Measurements from ENCODE around the gene PIK3R1. TPM values are rescaled to one million over a fixed set of nuclear protein-coding genes. Genes with fewer than 3 reads are reported as not detected.

The PIK3R1 gene
- total and polyA plus RNA-seq, 2 experiments from 2014 or later: 5.9 to 9.8 TPM

DNA sequence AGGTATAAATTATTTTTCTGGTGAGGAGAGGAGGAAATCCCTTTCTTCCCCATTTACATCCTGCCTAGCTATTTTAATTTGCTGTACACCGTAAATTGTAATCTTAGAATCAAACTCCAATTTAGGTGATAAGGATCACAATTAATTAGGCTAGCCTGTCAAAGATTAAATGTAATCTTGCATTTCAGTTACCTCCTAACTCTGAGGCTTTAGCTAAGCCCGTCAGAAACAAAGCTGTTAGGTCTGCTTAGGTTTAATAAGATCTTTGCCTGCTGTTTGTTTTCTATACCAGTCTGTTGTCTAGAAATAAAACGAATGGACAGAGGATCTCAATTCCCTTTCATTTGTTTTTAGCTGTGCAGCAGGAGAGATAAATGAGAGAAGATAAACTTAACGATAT is 51.5 kb downstream of the PIK3R1 start (continued):
- TF ChIP-seq, protein P1, sequence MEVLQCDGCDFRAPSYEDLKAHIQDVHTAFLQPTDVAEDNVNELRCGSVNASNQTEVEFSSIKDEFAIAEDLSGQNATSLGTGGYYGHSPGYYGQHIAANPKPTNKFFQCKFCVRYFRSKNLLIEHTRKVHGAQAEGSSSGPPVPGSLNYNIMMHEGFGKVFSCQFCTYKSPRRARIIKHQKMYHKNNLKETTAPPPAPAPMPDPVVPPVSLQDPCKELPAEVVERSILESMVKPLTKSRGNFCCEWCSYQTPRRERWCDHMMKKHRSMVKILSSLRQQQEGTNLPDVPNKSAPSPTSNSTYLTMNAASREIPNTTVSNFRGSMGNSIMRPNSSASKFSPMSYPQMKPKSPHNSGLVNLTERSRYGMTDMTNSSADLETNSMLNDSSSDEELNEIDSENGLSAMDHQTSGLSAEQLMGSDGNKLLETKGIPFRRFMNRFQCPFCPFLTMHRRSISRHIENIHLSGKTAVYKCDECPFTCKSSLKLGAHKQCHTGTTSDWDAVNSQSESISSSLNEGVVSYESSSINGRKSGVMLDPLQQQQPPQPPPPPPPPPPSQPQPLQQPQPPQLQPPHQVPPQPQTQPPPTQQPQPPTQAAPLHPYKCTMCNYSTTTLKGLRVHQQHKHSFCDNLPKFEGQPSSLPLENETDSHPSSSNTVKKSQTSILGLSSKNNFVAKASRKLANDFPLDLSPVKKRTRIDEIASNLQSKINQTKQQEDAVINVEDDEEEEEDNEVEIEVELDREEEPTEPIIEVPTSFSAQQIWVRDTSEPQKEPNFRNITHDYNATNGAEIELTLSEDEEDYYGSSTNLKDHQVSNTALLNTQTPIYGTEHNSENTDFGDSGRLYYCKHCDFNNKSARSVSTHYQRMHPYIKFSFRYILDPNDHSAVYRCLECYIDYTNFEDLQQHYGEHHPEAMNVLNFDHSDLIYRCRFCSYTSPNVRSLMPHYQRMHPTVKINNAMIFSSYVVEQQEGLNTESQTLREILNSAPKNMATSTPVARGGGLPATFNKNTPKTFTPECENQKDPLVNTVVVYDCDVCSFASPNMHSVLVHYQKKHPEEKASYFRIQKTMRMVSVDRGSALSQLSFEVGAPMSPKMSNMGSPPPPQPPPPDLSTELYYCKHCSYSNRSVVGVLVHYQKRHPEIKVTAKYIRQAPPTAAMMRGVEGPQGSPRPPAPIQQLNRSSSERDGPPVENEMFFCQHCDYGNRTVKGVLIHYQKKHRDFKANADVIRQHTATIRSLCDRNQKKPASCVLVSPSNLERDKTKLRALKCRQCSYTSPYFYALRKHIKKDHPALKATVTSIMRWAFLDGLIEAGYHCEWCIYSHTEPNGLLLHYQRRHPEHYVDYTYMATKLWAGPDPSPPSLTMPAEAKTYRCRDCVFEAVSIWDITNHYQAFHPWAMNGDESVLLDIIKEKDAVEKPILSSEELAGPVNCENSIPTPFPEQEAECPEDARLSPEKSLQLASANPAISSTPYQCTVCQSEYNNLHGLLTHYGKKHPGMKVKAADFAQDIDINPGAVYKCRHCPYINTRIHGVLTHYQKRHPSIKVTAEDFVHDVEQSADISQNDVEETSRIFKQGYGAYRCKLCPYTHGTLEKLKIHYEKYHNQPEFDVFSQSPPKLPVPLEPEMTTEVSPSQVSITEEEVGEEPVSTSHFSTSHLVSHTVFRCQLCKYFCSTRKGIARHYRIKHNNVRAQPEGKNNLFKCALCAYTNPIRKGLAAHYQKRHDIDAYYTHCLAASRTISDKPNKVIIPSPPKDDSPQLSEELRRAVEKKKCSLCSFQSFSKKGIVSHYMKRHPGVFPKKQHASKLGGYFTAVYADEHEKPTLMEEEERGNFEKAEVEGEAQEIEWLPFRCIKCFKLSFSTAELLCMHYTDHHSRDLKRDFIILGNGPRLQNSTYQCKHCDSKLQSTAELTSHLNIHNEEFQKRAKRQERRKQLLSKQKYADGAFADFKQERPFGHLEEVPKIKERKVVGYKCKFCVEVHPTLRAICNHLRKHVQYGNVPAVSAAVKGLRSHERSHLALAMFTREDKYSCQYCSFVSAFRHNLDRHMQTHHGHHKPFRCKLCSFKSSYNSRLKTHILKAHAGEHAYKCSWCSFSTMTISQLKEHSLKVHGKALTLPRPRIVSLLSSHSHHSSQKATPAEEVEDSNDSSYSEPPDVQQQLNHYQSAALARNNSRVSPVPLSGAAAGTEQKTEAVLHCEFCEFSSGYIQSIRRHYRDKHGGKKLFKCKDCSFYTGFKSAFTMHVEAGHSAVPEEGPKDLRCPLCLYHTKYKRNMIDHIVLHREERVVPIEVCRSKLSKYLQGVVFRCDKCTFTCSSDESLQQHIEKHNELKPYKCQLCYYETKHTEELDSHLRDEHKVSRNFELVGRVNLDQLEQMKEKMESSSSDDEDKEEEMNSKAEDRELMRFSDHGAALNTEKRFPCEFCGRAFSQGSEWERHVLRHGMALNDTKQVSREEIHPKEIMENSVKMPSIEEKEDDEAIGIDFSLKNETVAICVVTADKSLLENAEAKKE (CRISPR knock-in tag; IDR thresholded peaks at IDR 0.05): no peak
- TF ChIP-seq EZH2phosphoT487 (IDR thresholded peaks at IDR 0.05; ENCODE audit: unreplicated experiment) (no peak), EZH2 (IDR thresholded peaks at IDR 0.05; ENCODE audit: low read depth, unreplicated experiment) (no peak), CREB1 (CRISPR knock-in tag; IDR thresholded peaks at IDR 0.05; ENCODE audit: low read depth) (no peak), STAT1 (IDR thresholded peaks at IDR 0.05; ENCODE audit: unreplicated experiment) (no peak), ZNF331 (CRISPR knock-in tag; IDR thresholded peaks at IDR 0.05; ENCODE audit: low read depth) (no peak)
- TF ChIP-seq, protein P2, sequence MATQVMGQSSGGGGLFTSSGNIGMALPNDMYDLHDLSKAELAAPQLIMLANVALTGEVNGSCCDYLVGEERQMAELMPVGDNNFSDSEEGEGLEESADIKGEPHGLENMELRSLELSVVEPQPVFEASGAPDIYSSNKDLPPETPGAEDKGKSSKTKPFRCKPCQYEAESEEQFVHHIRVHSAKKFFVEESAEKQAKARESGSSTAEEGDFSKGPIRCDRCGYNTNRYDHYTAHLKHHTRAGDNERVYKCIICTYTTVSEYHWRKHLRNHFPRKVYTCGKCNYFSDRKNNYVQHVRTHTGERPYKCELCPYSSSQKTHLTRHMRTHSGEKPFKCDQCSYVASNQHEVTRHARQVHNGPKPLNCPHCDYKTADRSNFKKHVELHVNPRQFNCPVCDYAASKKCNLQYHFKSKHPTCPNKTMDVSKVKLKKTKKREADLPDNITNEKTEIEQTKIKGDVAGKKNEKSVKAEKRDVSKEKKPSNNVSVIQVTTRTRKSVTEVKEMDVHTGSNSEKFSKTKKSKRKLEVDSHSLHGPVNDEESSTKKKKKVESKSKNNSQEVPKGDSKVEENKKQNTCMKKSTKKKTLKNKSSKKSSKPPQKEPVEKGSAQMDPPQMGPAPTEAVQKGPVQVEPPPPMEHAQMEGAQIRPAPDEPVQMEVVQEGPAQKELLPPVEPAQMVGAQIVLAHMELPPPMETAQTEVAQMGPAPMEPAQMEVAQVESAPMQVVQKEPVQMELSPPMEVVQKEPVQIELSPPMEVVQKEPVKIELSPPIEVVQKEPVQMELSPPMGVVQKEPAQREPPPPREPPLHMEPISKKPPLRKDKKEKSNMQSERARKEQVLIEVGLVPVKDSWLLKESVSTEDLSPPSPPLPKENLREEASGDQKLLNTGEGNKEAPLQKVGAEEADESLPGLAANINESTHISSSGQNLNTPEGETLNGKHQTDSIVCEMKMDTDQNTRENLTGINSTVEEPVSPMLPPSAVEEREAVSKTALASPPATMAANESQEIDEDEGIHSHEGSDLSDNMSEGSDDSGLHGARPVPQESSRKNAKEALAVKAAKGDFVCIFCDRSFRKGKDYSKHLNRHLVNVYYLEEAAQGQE (IDR thresholded peaks at IDR 0.05; ENCODE audit: unreplicated experiment): no peak
- TF ChIP-seq, protein P3, sequence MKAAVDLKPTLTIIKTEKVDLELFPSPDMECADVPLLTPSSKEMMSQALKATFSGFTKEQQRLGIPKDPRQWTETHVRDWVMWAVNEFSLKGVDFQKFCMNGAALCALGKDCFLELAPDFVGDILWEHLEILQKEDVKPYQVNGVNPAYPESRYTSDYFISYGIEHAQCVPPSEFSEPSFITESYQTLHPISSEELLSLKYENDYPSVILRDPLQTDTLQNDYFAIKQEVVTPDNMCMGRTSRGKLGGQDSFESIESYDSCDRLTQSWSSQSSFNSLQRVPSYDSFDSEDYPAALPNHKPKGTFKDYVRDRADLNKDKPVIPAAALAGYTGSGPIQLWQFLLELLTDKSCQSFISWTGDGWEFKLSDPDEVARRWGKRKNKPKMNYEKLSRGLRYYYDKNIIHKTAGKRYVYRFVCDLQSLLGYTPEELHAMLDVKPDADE (IDR thresholded peaks at IDR 0.05): no peak
